ENCODE results near the gene PLVAP. TPM values are rescaled to one million over a fixed set of nuclear protein-coding genes. Genes with fewer than 3 reads are reported as not detected.

Gene PLVAP
- total and polyA plus RNA-seq, 2 donors (not counting 3 experiments of a cell fraction or from before 2014, with no cell fraction given), result 5.7 to 16.9 TPM

- H3K9ac ChIP-seq (replicated peaks; ENCODE audit: extremely low read depth, insufficient read depth, low read length), result peak overlapping the region; percentile 6
- BruUV-seq (replicated peaks), result no TSS peak
- no peaks in the 10 kb centered on the region for H3K36me3 ChIP-seq (ENCODE audit: control insufficient read depth in 2 of 2, extremely low read depth in 1 of 2, insufficient read depth in 2 of 2, low read length in 2 of 2)
- H3K4me2 ChIP-seq (ENCODE audit: insufficient read depth, low read length), result no peak overlapping the region
- dilution Hi-C loops (cut with MboI; ENCODE audit: extremely low pct_ligation_motif_present, low sequenced_read_pairs), result no loop called here
- intact Hi-C loops (cut with micrococcal nuclease), result loop anchor here (2.0 kb wide), 1 partner anchor 55 kb away; no protein-coding TSS in a partner anchor
- H2AFZ ChIP-seq (ENCODE audit: low read depth, low read length), result no peak overlapping the region
- DNase-seq (ENCODE audit: low read depth, low spot score) (no peak), FAIRE-seq (no peak)
- H4K20me1 ChIP-seq (replicated peaks; ENCODE audit: control insufficient read depth, extremely low read depth, insufficient read depth, low read length), result no peaks in the 10 kb centered on the region
- no peaks in the 10 kb centered on the region for H3K9me3 ChIP-seq (replicated peaks; ENCODE audit: control insufficient read depth, insufficient read depth, low read length)
- no peak overlapping the region for H3K4me3 ChIP-seq (replicated peaks in 1 of 3; ENCODE audit: insufficient read depth in 1 of 3, low read depth in 1 of 3, low read length in 3 of 3)
- TF ChIP-seq MYC (IDR thresholded peaks at IDR 0.05; ENCODE audit: low read depth, low read length) (no peak), CTCF (IDR thresholded peaks at IDR 0.05; ENCODE audit: extremely low read depth in 1 of 2, insufficient read depth in 1 of 2, low read depth in 1 of 2, low read length in 2 of 2) (no peak), POLR2A (IDR thresholded peaks at IDR 0.05; ENCODE audit: low read depth, low read length) (no peak), GATA2 (IDR thresholded peaks at IDR 0.05; ENCODE audit: insufficient read depth, insufficient read length, low read depth, low read length) (no peak), JUN (IDR thresholded peaks at IDR 0.05; ENCODE audit: borderline replicate concordance, insufficient read depth, insufficient read length, low read depth) (no peak), FOS (IDR thresholded peaks at IDR 0.05; ENCODE audit: borderline replicate concordance, insufficient read depth, low read length) (no peak), MAX (IDR thresholded peaks at IDR 0.05; ENCODE audit: insufficient read depth, insufficient read length) (no peak), EZH2 (IDR thresholded peaks at IDR 0.05; ENCODE audit: borderline replicate concordance, low read depth, low read length, severe bottlenecking) (no peak), POLR2AphosphoS5 (IDR thresholded peaks at IDR 0.05; ENCODE audit: insufficient read depth, low read depth, low read length) (no peak)
- H3K27me3 ChIP-seq (ENCODE audit: control insufficient read depth in 2 of 2, insufficient read depth in 2 of 2, low read length in 2 of 2), result no peaks in the 10 kb centered on the region
- peaks cover 32% of the 10 kb centered on the region for H3K4me1 ChIP-seq (ENCODE audit: control insufficient read depth, extremely low read depth, insufficient read depth, low read length)
- H3K9me1 ChIP-seq (replicated peaks; ENCODE audit: control insufficient read depth, extremely low read depth, insufficient read depth, low read length), result no peaks in the 10 kb centered on the region
- ChIA-PET POLR2A (no interaction called here), CTCF (interaction anchor here (0.7 to 7.0 kb wide), 9 partner anchors 28 to 118 kb away, joined by 3 to 180 read pairs (median 3); partner anchors contain the start of genes BST2 and PLVAP)
- no peaks in the 10 kb centered on the region for H3K79me2 ChIP-seq (ENCODE audit: control insufficient read depth, insufficient read depth, low read length)
- H3K27ac ChIP-seq (ENCODE audit: insufficient read depth, low read depth, low read length), result peak overlapping the region; percentile 53
These were observed 29.3 kb downstream of the PLVAP start for GRCh38 chr19:17347877-17348276.

Measured in endothelial cell of umbilical vein (primary cell).